ENCODE data around the gene TXNDC11.
A peak's percentile ranks its signal among the peaks of the same experiment; 100 is the strongest.

TXNDC11 gene

DNA sequence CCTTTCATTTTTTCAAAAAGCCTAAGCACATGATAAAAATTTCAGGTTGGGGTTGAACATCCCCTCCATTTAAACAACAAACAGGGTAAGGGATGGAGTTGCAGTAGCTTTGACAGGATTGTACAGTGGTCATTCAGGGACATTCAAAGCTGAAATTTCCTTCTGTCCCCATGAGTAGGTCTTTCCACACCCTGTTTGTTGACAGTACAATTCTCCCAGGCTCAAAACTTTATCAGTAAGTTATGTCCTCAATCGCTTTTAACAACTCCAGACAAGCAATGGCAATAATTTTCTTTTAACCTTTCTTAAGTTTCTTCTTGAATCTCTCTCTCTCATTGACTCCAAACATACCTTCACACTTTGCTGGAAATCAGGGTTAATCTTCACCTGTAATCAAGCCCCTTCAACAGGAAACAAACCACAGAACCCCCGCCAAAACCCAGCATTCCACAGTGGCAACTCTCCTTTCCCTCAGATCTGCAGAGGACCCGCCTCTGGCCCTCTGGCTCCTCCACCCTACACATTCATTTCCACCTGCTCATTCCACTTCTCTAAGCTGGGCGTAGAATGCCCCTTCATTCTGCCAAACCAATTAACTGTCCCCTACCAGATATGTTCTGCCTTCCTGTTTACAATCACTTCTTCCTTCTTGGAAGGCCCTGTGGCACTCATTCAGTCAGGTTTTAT lies 20.7 kb downstream of the TXNDC11 start:
- no peak for DNase-seq (ENCODE audit: low spot score)

DNA sequence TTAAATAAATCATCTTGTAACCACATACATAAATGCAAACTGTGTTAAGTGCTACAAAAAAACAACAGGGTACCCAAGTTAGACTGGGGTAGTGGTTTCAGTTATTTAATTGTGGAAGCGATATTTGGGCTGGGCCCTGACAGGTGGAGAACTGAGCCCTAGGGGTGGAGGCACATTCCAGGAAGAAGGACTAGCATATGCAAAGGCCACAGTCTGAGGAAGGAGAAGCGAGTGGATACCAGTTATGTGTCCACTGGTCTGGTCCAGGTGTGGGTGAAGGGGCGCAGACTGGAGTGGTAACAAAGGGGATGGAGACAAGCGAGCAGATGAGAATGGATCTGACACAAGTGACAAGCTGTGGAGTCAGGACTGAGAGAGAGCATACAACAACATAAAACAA lies 22.9 kb downstream of the TXNDC11 start:
- DNase-seq (ENCODE audit: low spot score), result no peak

DNA sequence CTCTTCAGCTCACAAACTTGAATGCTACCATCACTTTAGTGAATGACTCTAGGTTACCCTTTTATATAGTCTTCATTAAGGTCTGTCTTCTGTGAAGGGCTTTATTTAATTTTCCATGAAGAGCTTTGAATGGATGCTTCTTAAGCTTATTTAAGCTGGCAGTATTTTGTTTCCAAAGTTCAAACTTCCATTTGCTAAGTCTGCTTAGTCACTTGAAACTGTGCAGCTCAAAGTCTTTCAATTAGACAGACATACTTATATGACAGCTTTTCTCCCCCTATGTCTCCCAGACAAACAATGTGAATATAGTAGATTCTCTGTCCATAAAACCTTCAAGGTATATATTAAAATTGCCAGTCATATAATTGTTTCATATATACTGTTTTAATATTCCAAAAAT lies 23.5 kb downstream of the TXNDC11 start:
- no peak for DNase-seq (ENCODE audit: low spot score)

DNA sequence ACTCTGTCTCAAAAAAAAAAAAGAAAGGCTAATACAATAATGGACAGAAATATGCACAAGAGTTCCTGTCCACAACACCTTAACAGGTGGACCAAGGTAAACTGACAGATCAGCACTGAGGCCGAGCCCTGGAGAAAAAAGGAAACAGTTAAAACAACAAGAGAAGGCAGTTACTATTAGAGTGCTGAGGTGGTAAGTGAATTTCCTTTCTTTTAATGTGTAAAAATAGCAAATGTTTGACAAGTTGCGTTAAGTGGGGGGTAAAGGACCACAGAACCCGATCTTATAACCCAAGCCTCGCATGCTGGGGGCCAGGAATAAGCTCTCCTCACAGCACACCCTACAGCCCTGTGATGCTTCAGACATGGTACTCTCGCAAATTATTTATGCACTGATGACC lies 24.8 kb downstream of the TXNDC11 start:
- DNase-seq (ENCODE audit: low spot score), result no peak

DNA sequence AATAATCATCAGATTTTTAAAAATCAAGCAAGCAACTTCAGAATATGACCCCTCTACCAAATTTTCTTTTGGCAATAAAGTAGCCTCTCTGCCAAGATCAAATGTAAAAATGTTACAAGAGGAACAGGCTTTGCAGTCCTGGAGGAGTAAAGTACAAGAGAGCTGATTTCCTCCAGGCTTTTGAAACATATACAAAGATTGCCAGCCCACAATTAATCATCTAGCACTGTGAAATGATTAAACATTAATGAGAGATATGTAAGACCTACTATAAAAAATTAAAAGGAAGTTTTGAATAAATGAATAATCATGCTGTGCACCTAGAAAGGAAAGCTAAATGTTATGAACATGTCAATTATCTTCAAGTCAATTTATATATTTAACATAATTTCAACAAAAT lies 26.3 kb downstream of the TXNDC11 start:
- DNase-seq (ENCODE audit: low spot score), result no peak

DNA sequence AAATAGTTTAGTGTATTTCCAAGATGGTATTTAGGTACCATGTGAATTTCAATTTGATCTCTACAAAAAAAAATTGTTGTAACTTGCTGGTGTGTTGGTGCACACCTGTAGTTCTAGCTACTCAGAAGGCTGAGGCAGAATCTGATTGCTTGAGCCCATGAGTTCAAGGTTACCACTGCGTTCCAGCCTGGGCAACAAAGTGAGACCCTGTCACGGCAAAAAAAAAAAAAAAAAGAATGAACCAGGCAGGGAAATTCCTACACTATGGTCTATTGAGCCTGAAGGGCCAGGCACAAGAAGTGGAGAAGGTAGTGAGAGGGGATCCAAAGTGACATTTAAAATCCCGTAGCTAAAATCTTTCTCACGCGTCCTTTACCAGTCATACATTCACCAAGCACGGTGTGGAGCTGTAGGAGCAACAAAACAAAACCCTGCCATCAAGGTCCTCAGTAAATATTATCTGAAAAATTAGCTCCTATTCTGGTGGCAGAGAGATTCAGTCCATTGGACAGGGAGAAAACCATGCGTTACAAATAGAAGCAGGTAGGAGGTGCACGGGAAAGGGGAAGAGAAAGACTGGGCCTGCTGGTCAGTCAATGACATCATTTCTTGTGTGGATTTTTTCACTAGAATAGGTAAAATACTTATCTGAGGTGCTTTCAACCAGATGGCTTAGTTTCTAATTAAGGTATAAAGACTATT lies 27.3 kb downstream of the TXNDC11 start:
- DNase-seq (ENCODE audit: low spot score), result no peak

DNA sequence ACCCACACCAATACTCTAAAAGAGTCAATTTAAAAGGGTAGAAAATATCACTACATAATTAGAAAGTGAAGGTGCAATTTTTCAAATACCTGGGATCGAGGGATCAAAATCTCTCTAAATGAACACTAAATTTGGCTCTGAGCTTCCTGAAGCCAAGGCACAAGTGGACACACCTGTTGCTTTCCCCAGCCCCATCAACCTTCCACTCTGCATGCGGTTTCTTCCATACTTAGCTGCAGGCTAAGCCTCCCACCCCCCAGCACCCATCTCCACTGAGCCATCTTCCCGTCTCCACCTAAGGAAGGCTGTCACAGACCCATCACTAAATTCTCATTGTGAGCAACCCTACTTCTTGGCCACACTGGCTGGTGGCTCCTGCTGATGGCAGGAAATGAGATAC lies 30.5 kb downstream of the TXNDC11 start:
- DNase-seq (ENCODE audit: low spot score), result no peak

DNA sequence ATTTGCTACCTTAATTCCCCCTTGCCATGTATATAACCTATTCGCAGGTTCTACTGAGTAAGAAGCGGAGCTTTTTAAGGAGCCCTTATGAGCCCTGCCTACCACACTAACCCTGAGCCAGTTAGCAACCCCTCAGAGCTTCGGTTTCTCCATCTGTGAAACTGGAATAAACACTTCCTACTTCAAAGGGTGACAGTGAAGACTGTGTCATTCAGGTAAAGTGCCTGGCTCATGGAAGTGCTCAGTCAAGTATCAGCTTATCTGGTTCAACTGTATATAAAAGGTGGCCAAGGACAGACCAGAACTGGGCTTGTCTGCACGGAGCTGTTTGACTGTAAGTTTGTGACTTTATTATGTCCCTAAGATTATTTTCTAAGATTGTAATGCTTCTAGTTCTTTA lies 31.0 kb downstream of the TXNDC11 start:
- no peak for DNase-seq (ENCODE audit: low spot score)

DNA sequence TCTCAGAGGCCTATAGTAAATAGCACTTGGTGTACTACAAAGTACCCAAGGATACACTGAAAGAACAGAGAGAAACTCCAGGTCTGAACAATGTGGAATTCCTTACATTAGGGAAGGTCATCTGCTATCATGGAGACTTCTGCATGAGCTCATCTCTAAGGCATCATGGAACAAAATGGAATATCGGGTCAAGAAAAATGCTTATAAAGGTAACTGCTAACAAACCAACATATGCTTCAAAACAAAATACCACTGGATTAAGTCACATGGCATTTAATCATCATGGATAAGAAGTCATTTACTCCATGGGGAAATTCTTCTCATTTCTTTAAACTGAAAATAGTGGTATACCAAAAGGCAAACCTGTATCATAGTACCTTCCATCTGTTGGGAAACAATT lies 34.2 kb downstream of the TXNDC11 start:
- no peak for DNase-seq (ENCODE audit: low spot score)

DNA sequence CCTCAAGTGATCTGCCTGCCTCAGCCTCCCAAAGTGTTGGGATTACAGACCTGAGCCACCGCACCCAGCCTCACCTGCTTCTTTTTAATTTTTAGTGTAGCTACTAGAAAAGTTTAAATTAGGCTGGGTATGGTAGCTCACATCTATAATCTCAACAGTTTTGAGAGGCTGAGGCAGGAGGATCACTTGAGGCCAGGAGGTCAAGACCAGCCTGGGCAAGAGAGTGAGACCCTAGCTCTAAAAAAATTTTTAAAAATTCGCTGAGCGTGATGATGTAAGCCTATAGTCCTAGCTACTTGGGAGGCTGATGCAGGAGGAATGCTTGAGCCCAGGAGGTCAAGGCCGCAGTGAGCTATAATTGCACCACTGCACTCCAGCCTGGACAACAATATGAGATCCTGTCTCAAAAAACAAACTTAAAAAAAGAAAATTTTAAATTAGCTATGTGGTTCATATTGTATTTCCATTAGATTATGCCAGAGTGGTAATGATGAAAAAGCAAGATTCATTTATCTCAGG lies 34.9 kb downstream of the TXNDC11 start:
- no peak for DNase-seq (ENCODE audit: low spot score)

DNA sequence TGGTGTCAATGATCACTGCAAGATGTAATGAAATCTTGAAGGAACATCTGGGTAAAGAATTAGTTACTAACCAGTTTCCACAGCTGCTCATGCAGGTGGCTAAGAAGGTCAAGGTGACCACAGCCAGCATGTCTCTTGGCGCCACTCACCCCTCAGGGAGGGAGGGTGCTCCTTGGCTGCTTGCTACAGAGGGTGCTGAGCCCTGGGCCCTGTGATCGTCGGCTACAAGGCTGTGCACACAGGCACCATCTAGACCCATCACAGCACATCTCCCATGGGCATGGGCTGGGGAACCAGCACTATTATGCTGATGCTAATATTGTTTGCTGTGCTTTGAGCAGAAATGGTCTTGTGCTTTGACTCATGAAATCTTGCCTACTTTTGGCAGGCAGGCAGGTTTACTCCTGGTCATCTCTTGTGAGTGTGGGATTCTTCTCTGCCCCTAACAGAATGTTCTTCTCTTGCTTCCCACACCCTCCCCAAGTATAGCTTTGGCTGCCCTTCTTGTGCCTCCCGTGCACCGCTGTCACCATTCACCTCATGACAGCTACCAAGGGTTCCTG lies 36.4 kb downstream of the TXNDC11 start:
- DNase-seq (ENCODE audit: low spot score), result no peak

DNA sequence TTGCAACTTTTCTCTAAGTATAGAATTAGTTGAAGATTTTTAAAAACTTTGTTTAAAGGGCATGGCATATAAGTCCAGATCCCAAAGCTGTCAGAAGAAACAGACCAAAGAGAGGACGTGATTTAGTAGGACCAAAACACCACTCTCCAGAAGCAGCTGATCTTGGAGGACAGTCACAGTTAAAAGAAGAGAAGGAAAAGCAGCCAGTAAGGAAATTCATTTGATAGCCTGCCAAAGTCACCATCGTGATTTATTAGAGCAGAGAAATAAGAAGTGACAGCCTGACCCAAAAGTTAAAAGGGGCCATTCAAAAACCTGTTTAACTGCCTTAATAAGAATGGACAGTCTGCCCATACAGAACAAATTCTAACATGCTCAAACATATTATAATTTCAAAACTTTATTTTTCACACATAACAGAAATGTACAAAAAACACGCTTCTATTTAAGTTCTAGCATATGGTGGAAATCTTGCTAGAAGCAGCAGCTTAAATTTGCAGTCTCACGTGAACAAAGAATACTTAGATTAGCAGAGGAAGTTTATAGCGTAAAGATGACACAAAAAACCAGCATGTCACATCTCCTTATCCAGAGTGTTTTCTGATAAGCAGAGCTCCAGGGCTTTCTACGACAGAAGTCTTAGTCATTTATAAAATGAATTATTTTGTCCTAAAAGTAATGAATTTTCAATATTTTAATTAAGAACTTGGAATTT lies 37.2 kb downstream of the TXNDC11 start:
- no peak for DNase-seq (ENCODE audit: low spot score)

DNA sequence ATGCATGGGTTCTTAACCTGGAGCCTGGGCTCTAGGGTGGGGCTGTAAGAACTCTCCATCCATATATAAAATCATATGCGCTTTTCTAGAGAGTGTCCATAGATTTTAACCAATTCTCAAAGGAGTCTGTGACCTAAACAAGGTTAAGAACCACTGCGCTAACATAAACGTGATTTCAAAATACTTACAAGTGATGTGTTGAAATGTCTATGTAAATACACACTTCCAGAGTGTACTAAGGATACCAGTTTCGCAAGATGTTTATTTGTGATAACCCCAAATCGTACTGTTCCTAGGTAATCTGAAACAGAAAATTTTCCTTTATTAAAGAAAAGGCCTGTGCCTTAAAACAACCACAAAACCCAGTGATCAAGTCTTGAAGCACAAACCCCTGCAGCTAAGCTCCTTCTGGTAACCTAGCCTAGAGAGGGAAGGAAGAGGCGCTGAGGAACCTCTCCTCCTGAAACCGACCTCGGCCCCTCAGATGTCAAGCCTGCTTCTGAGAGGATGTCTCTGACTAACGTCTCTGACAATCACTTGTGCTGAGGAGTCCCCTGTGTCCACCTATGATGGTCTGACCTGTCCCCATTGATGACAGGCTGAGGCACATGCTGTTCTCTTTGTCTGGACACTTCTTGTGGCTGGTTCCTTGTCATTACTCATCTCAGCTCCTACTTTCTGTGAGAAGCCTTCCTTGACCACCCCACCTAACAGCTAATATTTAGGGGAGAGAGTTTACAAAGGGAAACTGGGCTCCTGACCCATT lies 42.2 kb downstream of the TXNDC11 start:
- DNase-seq (ENCODE audit: low spot score), result no peak

DNA sequence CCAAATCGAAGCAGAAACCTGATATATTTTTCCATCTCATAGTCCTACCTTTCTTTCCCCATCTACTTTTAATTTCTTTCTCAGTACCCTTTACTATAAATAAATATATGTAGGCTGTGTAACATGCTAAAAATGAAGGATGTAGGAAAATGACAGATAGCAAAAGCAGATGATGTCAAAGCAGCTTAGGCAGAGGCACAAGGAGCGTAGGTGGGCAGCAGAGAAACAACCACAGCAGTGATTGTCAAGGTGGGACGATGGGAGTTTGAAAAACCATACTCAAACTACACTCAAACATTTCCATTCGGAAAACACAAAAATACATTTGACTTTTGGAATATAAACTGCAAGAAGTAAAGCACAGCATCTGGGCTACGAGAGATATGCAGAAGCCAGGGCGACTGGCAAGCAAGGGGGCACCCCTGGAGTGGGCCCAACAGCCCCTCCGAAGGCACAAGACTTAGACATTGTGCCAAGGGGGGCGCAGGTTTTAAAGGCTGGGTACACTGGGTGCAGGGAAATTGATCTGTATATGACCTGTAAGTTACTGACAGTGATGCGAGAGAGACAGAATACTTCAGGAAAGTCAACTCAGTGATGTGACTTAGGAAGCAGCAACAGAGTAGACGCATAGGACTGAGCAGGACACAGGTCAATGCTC lies 43.3 kb downstream of the TXNDC11 start:
- DNase-seq (ENCODE audit: low spot score), result no peak

DNA sequence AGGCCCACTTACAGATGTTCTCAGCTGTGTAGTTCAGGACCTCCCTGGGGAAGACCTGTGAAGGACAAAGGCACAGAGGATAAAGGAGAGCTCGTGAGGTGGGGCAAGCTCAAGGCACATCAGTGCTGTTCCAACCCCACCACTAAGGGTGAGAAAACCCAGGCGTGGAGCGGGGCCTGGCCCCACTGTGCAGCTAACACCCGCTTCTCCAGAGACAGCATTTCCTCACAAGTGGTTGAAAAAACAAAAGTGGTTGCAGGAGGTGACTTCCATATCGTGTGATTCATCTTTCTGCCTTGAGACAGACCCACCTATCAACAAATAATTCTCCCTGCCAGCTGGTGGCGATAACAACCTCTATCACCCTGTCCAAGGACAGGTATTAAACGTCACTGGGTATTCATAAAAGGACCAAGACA lies 44.4 kb downstream of the TXNDC11 start:
- DNase-seq (ENCODE audit: low spot score), result peak; percentile 21

DNA sequence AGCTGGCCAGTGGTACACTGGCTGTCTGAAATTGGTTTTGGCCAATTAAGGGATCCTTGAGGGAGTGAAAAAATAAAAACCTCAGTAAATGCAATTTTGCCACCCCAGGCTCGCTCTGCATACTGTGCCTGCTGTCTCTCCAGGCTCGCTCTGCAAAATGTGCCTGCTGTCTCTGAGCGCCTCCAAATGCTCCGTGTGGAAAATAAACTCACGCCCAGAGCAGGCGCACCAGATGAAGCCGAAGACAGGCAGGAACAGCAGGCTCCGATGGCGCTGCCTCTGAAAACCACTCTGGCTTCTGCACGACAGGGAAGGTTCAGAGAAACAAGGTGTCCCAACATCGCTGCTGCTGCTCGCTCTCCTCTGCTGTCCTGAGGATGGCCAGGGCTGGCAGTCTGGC lies 45.3 kb downstream of the TXNDC11 start:
- no peak for DNase-seq (ENCODE audit: low spot score)

DNA sequence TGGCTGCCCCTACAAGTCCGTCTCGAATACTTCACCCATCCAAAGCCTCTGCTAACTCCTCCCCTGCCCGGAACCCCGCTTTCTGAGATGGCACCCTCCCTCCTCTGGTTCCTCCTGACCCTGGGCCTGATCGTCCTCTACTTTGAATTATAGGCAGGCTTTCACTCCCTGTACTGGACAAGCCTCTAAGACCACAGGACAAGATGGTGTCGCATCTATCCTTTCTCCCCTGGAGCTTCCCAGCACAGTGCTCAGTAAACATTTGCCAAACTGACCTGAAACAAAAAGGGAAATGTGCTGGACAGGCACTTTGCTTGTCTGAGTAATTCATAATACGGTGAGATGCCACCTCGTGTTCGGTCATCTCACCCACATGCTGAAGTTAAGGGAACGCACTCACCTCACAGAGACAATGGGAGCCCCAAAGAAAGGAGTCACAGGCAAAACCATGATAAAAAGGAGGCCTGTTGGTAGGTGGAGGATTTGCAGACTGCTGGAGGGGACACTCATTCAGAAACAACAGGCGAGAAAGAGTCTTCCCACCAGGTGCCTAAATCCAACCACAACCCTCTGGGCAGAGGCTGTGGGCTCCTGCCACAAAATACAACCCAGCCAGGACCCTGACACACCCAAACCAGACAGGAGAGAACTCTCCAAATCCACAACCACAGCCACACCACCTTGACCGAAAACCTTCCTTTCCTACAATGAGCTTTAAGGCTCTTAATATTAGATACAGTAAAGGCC lies 46.2 kb downstream of the TXNDC11 start:
- DNase-seq (ENCODE audit: low spot score), result peak; percentile 39

DNA sequence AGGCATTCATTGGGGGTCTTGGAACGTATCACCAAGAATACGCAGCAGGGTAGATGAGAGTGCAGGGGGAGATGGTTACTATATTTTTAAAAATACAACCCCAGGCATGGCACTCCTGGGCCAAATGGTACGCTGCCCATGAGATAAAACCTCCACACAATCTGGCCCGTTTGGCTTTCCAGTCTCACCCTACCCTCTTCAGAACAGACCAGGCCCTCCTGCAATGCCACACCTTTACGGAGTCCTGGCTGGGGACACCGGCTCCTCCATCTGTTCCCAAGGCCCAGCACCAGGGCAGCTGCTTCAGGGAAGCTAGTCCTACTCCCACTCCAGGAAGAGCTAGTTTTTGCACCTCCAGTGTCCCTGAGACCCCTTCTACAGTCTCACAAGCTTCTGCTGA lies 50.0 kb downstream of the TXNDC11 start:
- DNase-seq (ENCODE audit: low spot score), result no peak

DNA sequence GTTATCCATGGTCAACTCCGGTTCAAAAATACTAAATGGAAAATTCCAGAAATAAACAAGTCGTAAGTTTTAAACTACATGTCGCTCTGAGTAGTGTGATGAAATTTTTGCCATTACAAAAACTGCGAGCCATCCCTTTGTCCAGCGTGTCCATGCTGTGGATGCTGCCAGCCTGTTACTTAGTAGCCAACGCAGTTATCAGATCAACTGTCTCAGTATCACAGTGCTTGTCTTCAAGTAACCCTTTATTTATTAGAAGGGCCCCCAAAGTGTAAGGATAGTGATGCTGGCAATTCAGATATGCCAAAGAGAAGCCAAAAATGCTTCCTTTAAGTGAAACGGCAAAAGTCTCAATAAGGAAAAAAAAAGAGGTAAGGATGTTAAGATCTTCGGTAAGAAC lies 50.5 kb downstream of the TXNDC11 start:
- no peak for DNase-seq (ENCODE audit: low spot score)

DNA sequence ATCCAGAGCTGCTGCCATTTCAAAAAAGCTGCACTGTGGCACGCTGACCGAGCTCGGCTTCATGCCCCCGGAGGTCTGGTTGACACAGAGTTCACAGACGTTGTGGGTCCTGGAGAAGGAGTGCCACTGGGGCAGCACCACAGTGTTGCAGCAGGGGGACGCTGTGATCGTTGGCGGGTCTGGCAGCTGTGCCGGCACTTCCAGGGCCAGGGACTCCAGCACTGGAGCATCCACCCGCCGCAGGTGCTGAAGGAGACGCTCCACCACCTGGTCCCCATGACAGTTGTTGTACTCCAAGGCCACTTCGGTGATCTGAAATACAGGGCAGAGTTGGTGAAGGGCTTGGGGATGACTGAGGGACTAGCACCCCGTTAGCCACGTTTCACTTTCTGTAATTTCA lies 50.9 kb downstream of the TXNDC11 start:
- no peak for DNase-seq (ENCODE audit: low spot score)

DNA sequence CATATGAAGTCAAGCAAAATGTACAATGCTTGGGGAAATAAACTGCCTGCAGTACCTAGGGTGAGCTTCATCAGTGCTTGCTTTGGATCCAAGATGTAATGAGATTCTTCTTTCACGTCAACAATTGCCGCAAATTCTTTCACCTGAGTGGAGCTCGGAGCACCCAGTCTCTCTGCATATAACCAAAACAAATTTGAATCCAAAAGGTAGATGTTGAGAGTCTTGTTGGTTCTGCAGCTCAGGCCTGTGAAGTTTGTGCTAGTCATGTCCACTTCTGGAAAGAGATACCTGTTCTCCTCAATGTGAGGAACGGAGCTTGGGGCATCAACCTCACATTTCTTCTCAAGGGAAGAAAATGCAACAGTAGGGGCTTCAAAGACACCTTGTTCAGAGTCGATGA lies 51.4 kb downstream of the TXNDC11 start:
- no peak for DNase-seq (ENCODE audit: low spot score)

Data from activated CD4-positive, alpha-beta T cell treated with anti-CD3 and anti-CD28 coated beads, Interleukin-2, Interleukin-4, amounts not matched to agents 100 ng/mL and 50 ng/mL, durations not matched to agents 16 hours and 8 hours (primary cell).